DOHH2 (cell line): ENCODE measurements around the gene FAM177A1.

Experiments
- H3F3A ChIP-seq: fragments of 200-600 bp; sonication (generic), shearing (Covaris generic); 2 replicates; pipeline ENCODE4 v1.6.0; 2016; ENCODE audit warnings: antibody characterized with exemption, mild to moderate bottlenecking; ENCODE audit not compliant: control insufficient read depth, insufficient read depth
- H3K27ac ChIP-seq: fragments of 200-600 bp; sonication (generic); 2 replicates; pipeline ENCODE4 v1.5.1; 2014; ENCODE audit warnings: low read depth, mild to moderate bottlenecking, low read length, moderate library complexity
- H3K27me3 ChIP-seq: fragments of 200-600 bp; sonication (generic); 2 replicates; pipeline ENCODE4 v1.6.1; 2014; ENCODE audit warnings: mild to moderate bottlenecking, low read length, mixed read lengths; ENCODE audit not compliant: control insufficient read depth
- H3K36me3 ChIP-seq: fragments of 200-600 bp; sonication (generic); 2 replicates; pipeline ENCODE4 v1.6.1; 2014; ENCODE audit warnings: mild to moderate bottlenecking, low read length, moderate library complexity, mixed read lengths; ENCODE audit not compliant: control insufficient read depth
- H3K4me1 ChIP-seq: fragments of 200-600 bp; sonication (generic); 2 replicates; pipeline ENCODE4 v1.6.1; 2014; ENCODE audit warnings: mild to moderate bottlenecking, low read length, mixed read lengths; ENCODE audit not compliant: control insufficient read depth
- H3K4me2 ChIP-seq: fragments of 200-600 bp; sonication (generic); 2 replicates; pipeline ENCODE4 v1.6.0; 2014; ENCODE audit warnings: mild to moderate bottlenecking, low read length, moderate library complexity
- H3K4me3 ChIP-seq: fragments of 200-600 bp; sonication (generic); 2 replicates; pipeline ENCODE4 v1.5.1; 2014; ENCODE audit warnings: mild to moderate bottlenecking, low read length, mixed read lengths
- H3K79me2 ChIP-seq: fragments of 200-600 bp; sonication (generic); 2 replicates; pipeline ENCODE4 v1.6.1; 2014; ENCODE audit warnings: mild to moderate bottlenecking, low read length, mixed read lengths; ENCODE audit not compliant: control insufficient read depth
- H3K9me2 ChIP-seq: fragments of 200-600 bp; sonication (generic); replicated peaks from 2 replicates; pipeline ENCODE4 v1.6.1; 2014; ENCODE audit warnings: mild to moderate bottlenecking, low read length, mixed read lengths; ENCODE audit not compliant: control insufficient read depth
- H3K9me3 ChIP-seq: fragments of 200-600 bp; sonication (generic); 2 replicates; pipeline ENCODE4 v1.6.1; 2014; ENCODE audit warnings: antibody characterized with exemption, low read length, mixed read lengths; ENCODE audit not compliant: control insufficient read depth, insufficient read depth
- H4K20me1 ChIP-seq: fragments of 200-600 bp; sonication (generic); 2 replicates; pipeline ENCODE4 v1.6.0; 2014; ENCODE audit warnings: low read depth, mild to moderate bottlenecking, antibody characterized with exemption, low read length, moderate library complexity; ENCODE audit not compliant: control insufficient read depth, insufficient read depth
- CTCF ChIP-seq: fragments of 200-600 bp; sonication (generic); IDR thresholded peaks from one replicate; pipeline ENCODE4 v1.5.1; 2014; ENCODE audit warnings: antibody characterized with exemption, mild to moderate bottlenecking, low read depth, low read length; ENCODE audit not compliant: poor library complexity, severe bottlenecking
- EZH2phosphoT487 ChIP-seq: fragments of 200-600 bp; sonication (generic); IDR thresholded peaks from 2 replicates; pipeline ENCODE4 v1.6.1; 2017; ENCODE audit warnings: borderline replicate concordance, mild to moderate bottlenecking, antibody characterized with exemption, low read length, moderate library complexity, mixed read lengths

FAM177A1 gene

GRCh38 chr14:35078082-35078481, 32.0 kb downstream of the FAM177A1 start:
- no peak for TF ChIP-seq CTCF
- no peak for TF ChIP-seq EZH2phosphoT487
- Histone ChIP-seq H3K27me3 (no peaks in the 10 kb centered on the region), H3K4me3 (no peak overlapping the region), H3K36me3 (no peaks in the 10 kb centered on the region; the same call in 1 of the 2 replicates), H4K20me1 (no peaks in the 10 kb centered on the region), H3K4me1 (no peaks in the 10 kb centered on the region), H3K9me2 (no peaks in the 10 kb centered on the region), H3F3A (peaks cover 3% of the 10 kb centered on the region; the same call in 1 of the 2 replicates), H3K9me3 (no peaks in the 10 kb centered on the region), H3K79me2 (no peaks in the 10 kb centered on the region), H3K27ac (no peak overlapping the region), H3K4me2 (no peak overlapping the region)

- Histone ChIP-seq H3K4me3 (no peak overlapping the region), H3K4me1 (no peaks in the 10 kb centered on the region), H3K4me2 (no peak overlapping the region), H4K20me1 (no peaks in the 10 kb centered on the region), H3F3A (peaks cover 3% of the 10 kb centered on the region; the same call in 1 of the 2 replicates), H3K27me3 (no peaks in the 10 kb centered on the region), H3K36me3 (peaks cover 2% of the 10 kb centered on the region; the same call in 1 of the 2 replicates), H3K9me2 (no peaks in the 10 kb centered on the region), H3K27ac (no peak overlapping the region), H3K79me2 (no peaks in the 10 kb centered on the region), H3K9me3 (no peaks in the 10 kb centered on the region)
- TF ChIP-seq CTCF (no peak), EZH2phosphoT487 (no peak)
Observed at GRCh38 chr14:35079742-35080141, 33.7 kb downstream of the FAM177A1 start.

GRCh38 chr14:35083530-35084150, 37.6 kb downstream of the FAM177A1 start:
- Histone ChIP-seq H3K4me3 (no peak overlapping the region), H3K9me2 (no peaks in the 10 kb centered on the region), H3F3A (peaks cover 8% of the 10 kb centered on the region; the same call in 1 of the 2 replicates), H3K27ac (no peak overlapping the region), H3K36me3 (peaks cover 25% of the 10 kb centered on the region), H3K9me3 (no peaks in the 10 kb centered on the region), H4K20me1 (no peaks in the 10 kb centered on the region), H3K4me1 (no peaks in the 10 kb centered on the region), H3K27me3 (no peaks in the 10 kb centered on the region), H3K79me2 (no peaks in the 10 kb centered on the region), H3K4me2 (no peak overlapping the region)
- no peak for TF ChIP-seq EZH2phosphoT487

- no peaks in the 10 kb centered on the region for H4K20me1 ChIP-seq
- H3F3A ChIP-seq = peaks cover 8% of the 10 kb centered on the region; the same call in 1 of the 2 replicates
- TF ChIP-seq CTCF (no peak), EZH2phosphoT487 (no peak)
- no peaks in the 10 kb centered on the region for H3K27me3 ChIP-seq
- no peaks in the 10 kb centered on the region for H3K79me2 ChIP-seq
- H3K36me3 ChIP-seq = peaks cover 25% of the 10 kb centered on the region
- no peaks in the 10 kb centered on the region for H3K9me3 ChIP-seq
- H3K4me1 ChIP-seq = no peaks in the 10 kb centered on the region
- H3K9me2 ChIP-seq = no peaks in the 10 kb centered on the region
- H3K4me2 ChIP-seq = no peak overlapping the region
- H3K27ac ChIP-seq = no peak overlapping the region
- no peak overlapping the region for H3K4me3 ChIP-seq
Observed at GRCh38 chr14:35085441-35085840, 39.4 kb downstream of the FAM177A1 start.
